ENCODE data around the gene GLIS2. TPM values are rescaled to one million over a fixed set of nuclear protein-coding genes. Genes with fewer than 3 reads are reported as not detected.

Gene GLIS2
- total RNA-seq, 1 donor from 2014 or later: 1.6 TPM

- peaks cover 9% of the 10 kb centered on the region for H3K4me1 Mint-ChIP-seq (ENCODE audit: unreplicated experiment)
- no peaks in the 10 kb centered on the region for H3K9me3 Mint-ChIP-seq (ENCODE audit: unreplicated experiment)
- H3K4me3 Mint-ChIP-seq (ENCODE audit: unreplicated experiment): no peak overlapping the region
- no peak for DNase-seq (ENCODE audit: low spot score)
- H3K36me3 Mint-ChIP-seq (ENCODE audit: low read depth, unreplicated experiment): peaks cover 4% of the 10 kb centered on the region
- peaks cover 7% of the 10 kb centered on the region for H3K27me3 Mint-ChIP-seq (ENCODE audit: unreplicated experiment)
- TF ChIP-seq CTCF (IDR thresholded peaks at IDR 0.05; ENCODE audit: unreplicated experiment): no peak
- H3K27ac Mint-ChIP-seq (ENCODE audit: unreplicated experiment): no peak overlapping the region
Observed at GRCh38 chr16:4381072-4381934, 65.4 kb downstream of the GLIS2 start.

- Mint-ChIP-seq H3K4me1 (ENCODE audit: unreplicated experiment) (peaks cover 9% of the 10 kb centered on the region), H3K36me3 (ENCODE audit: low read depth, unreplicated experiment) (peaks cover 4% of the 10 kb centered on the region), H3K27ac (ENCODE audit: unreplicated experiment) (no peak overlapping the region), H3K9me3 (ENCODE audit: unreplicated experiment) (no peaks in the 10 kb centered on the region), H3K4me3 (ENCODE audit: unreplicated experiment) (no peak overlapping the region), H3K27me3 (ENCODE audit: unreplicated experiment) (peaks cover 11% of the 10 kb centered on the region)
- TF ChIP-seq CTCF (IDR thresholded peaks at IDR 0.05; ENCODE audit: unreplicated experiment): no peak
- no peak for DNase-seq (ENCODE audit: low spot score)
Observed at GRCh38 chr16:4381935-4382794, 66.3 kb downstream of the GLIS2 start.

GRCh38 chr16:4382795-4383357, 67.0 kb downstream of the GLIS2 start:
- TF ChIP-seq CTCF (IDR thresholded peaks at IDR 0.05; ENCODE audit: unreplicated experiment): no peak
- H3K36me3 Mint-ChIP-seq (ENCODE audit: low read depth, unreplicated experiment): peaks cover 4% of the 10 kb centered on the region
- H3K27ac Mint-ChIP-seq (ENCODE audit: unreplicated experiment): no peak overlapping the region
- peaks cover 7% of the 10 kb centered on the region for H3K4me1 Mint-ChIP-seq (ENCODE audit: unreplicated experiment)
- no peak for DNase-seq (ENCODE audit: low spot score)
- H3K9me3 Mint-ChIP-seq (ENCODE audit: unreplicated experiment): no peaks in the 10 kb centered on the region
- H3K27me3 Mint-ChIP-seq (ENCODE audit: unreplicated experiment): peaks cover 11% of the 10 kb centered on the region
- H3K4me3 Mint-ChIP-seq (ENCODE audit: unreplicated experiment): no peak overlapping the region

- Mint-ChIP-seq H3K9me3 (ENCODE audit: unreplicated experiment) (no peaks in the 10 kb centered on the region), H3K4me3 (ENCODE audit: unreplicated experiment) (no peak overlapping the region), H3K27ac (ENCODE audit: unreplicated experiment) (no peak overlapping the region), H3K4me1 (ENCODE audit: unreplicated experiment) (peaks cover 6% of the 10 kb centered on the region), H3K36me3 (ENCODE audit: low read depth, unreplicated experiment) (peaks cover 4% of the 10 kb centered on the region), H3K27me3 (ENCODE audit: unreplicated experiment) (peaks cover 10% of the 10 kb centered on the region)
- DNase-seq (ENCODE audit: low spot score): no peak
- no peak for TF ChIP-seq CTCF (IDR thresholded peaks at IDR 0.05; ENCODE audit: unreplicated experiment)
Observed at GRCh38 chr16:4383591-4384444, 68.0 kb downstream of the GLIS2 start.
